Measurements from ENCODE around the gene CASP3.

GRCh38 chr4:184641022-184641421, 8.2 kb downstream of the CASP3 start:
- TF ChIP-seq CTCF (conservative IDR thresholded peaks at IDR 0.05; ENCODE audit: low read depth, low read length) (no peak), EZH2phosphoT487 (IDR thresholded peaks at IDR 0.05; ENCODE audit: borderline replicate concordance, low read length) (no peak)
